SU-DHL-6 (cell line): ENCODE measurements around the gene RBMS2.

ENCODE experiments used
- EZH2phosphoT487 ChIP-seq: fragments of 200-600 bp; sonication (generic), shearing (Covaris generic); conservative IDR thresholded peaks from 2 replicates; pipeline ENCODE4 v1.6.1; 2018; ENCODE audit warnings: mild to moderate bottlenecking, antibody characterized with exemption, low read length, moderate library complexity, mixed read lengths
- TF ChIP-seq, protein P1 (sequence below): fragments of 200-600 bp; sonication (generic); IDR thresholded peaks from one replicate; pipeline ENCODE4 v1.5.1; 2017; ENCODE audit warnings: antibody characterized with exemption, mild to moderate bottlenecking, low read length, moderate library complexity; ENCODE audit not compliant: insufficient read depth, poor library complexity, severe bottlenecking

DNA sequence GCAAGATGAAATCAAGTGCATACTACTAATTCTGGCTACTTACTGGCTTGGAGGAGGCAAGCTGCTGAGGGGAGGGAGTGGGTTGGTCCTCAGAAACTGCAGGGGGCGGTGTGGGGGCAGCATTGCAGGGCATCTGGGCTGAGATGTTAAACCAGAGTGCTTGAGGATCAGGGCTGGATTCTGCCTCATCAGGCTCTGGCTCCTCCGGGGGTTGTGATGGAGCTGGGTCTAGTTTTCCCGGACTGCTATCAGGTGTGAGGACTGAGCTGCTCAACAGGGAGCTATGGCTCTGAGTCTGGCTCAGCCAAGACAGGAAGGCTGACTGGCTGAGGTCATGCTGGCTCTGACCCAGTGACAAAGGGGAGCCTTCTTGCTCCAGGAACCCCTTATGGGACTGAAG is 79.9 kb downstream of the RBMS2 start:
- TF ChIP-seq, protein P1, sequence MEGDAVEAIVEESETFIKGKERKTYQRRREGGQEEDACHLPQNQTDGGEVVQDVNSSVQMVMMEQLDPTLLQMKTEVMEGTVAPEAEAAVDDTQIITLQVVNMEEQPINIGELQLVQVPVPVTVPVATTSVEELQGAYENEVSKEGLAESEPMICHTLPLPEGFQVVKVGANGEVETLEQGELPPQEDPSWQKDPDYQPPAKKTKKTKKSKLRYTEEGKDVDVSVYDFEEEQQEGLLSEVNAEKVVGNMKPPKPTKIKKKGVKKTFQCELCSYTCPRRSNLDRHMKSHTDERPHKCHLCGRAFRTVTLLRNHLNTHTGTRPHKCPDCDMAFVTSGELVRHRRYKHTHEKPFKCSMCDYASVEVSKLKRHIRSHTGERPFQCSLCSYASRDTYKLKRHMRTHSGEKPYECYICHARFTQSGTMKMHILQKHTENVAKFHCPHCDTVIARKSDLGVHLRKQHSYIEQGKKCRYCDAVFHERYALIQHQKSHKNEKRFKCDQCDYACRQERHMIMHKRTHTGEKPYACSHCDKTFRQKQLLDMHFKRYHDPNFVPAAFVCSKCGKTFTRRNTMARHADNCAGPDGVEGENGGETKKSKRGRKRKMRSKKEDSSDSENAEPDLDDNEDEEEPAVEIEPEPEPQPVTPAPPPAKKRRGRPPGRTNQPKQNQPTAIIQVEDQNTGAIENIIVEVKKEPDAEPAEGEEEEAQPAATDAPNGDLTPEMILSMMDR: no peak
- TF ChIP-seq EZH2phosphoT487: no peak
